HCT116 (cell line): ENCODE data around the gene SIPA1L3. TPM values are rescaled to one million over a fixed set of nuclear protein-coding genes. Genes with fewer than 3 reads are reported as not detected.

Experiments used
- ATAC-seq: fragments of 200-7000 bp; cut with Tn5 transposase; 2 replicates; pipeline ENCODE4 v1.9.1; 2020; ENCODE audit warnings: mild to moderate bottlenecking, moderate library complexity
- BruUV-seq: library from RNA; stranded (reverse); fragments of 400-500 nt; replicated peaks from 2 replicates; lab custom pipeline; 2021; lab: Mats Ljungman, UMichigan
- CTCF ChIA-PET: fragments of 300-600 bp; sonication (Branson Sonifier 250); formaldehyde crosslinking; loops from one replicate; lab custom pipeline; 2021; ENCODE audit warnings: antibody characterized with exemption; lab: Charles Lee
- POLR2A ChIA-PET: fragments of 300-600, 350-600 bp; sonication (Branson Sonifier 250); formaldehyde crosslinking; loops from one replicate; lab custom pipeline; 2021; ENCODE audit warnings: antibody characterized with exemption; lab: Charles Lee
- RAD21 ChIA-PET, 2 experiments: fragments of 300-600 bp; sonication (Branson Sonifier 250); formaldehyde crosslinking; loops; one replicate each; lab custom pipeline; 2023; ENCODE audit warnings: low total read pairs in 2 of 2; ENCODE audit not compliant: uncharacterized antibody in 2 of 2, unreplicated experiment in 2 of 2, low non-redundant PET in 1 of 2; lab: Charles Lee
- DNase-seq: peaks from one replicate; pipeline ENCODE4 v3.0.0-alpha.2; 2010; ENCODE audit warnings: low read depth, low spot score
- H2AFZ ChIP-seq: fragments of 200-600 bp; shearing (Covaris generic), sonication (generic); 2 replicates; pipeline ENCODE4 v1.6.1; 2017; ENCODE audit warnings: low read depth, mixed run types, mixed read lengths, antibody characterized with exemption, low read length; ENCODE audit not compliant: poor library complexity, severe bottlenecking
- H3K27ac ChIP-seq: 2 replicates; pipeline ENCODE4 v1.5.1; 2012; ENCODE audit warnings: low read depth, low read length
- H3K27me3 ChIP-seq: fragments of 200-600 bp; sonication (generic); 2 replicates; pipeline ENCODE4 v1.6.1; 2016; ENCODE audit warnings: mixed run types, low read length, mixed read lengths; ENCODE audit not compliant: insufficient read depth
- H3K36me3 ChIP-seq, 2 experiments: fragments of 200-500 bp in 1 of 2; fragments of 200-600 bp in 1 of 2; sonication (Bioruptor generic) in 1 of 2; sonication (generic) in 1 of 2; 2 replicates each; pipeline versions ENCODE4 v1.5.1 to v1.6.1; 2014 to 2016; ENCODE audit warnings: low read length in 2 of 2, inconsistent platforms in 1 of 2, mixed read lengths in 1 of 2, mixed run types in 1 of 2; ENCODE audit not compliant: insufficient read depth in 2 of 2, control insufficient read depth in 1 of 2
- H3K4me1 ChIP-seq, 2 experiments: fragments of 200-600 bp in 1 of 2; sonication (generic) in 1 of 2; 2 replicates each; pipeline versions ENCODE4 v1.5.1 to v1.6.1; 2012 to 2017; ENCODE audit warnings: low read length in 2 of 2, inconsistent platforms in 1 of 2, mild to moderate bottlenecking in 1 of 2, mixed read lengths in 1 of 2, mixed run types in 1 of 2, moderate library complexity in 1 of 2; ENCODE audit not compliant: insufficient read depth in 2 of 2, control insufficient read depth in 1 of 2
- H3K4me2 ChIP-seq: fragments of 200-600 bp; sonication (generic); 2 replicates; pipeline ENCODE4 v1.6.1; 2017; ENCODE audit warnings: mixed run types, low read length, mixed read lengths
- H3K4me3 ChIP-seq, 2 experiments: fragments of 200-600 bp in 1 of 2; sonication (generic) in 1 of 2; replicated peaks in 1 of 2; 2 replicates each; pipeline ENCODE4 v1.5.1; 2011 to 2016; ENCODE audit warnings: low read length in 2 of 2, control low read depth in 1 of 2, low read depth in 1 of 2, mild to moderate bottlenecking in 1 of 2, mixed read lengths in 1 of 2, mixed run types in 1 of 2
- H3K79me2 ChIP-seq: fragments of 200-600 bp; sonication (generic); 2 replicates; pipeline ENCODE4 v1.6.1; 2017; ENCODE audit warnings: mild to moderate bottlenecking, mixed run types, low read length, moderate library complexity, mixed read lengths; ENCODE audit not compliant: insufficient read depth
- H3K9ac ChIP-seq: fragments of 200-600 bp; sonication (generic); 2 replicates; pipeline ENCODE4 v1.6.1; 2016; ENCODE audit warnings: low read length, mixed read lengths
- H3K9me2 ChIP-seq: fragments of 200-600 bp; sonication (generic), shearing (Covaris generic); 2 replicates; pipeline ENCODE4 v1.6.1; 2017; ENCODE audit warnings: mixed run types, mild to moderate bottlenecking, moderate library complexity; ENCODE audit not compliant: insufficient read depth
- H3K9me3 ChIP-seq, 2 experiments: fragments of 200-500 bp in 1 of 2; fragments of 200-600 bp in 1 of 2; sonication (Bioruptor generic) in 1 of 2; sonication (generic) in 1 of 2; 2 replicates each; pipeline ENCODE4 v1.6.1; 2014 to 2017; ENCODE audit warnings: low read length in 2 of 2, mixed read lengths in 2 of 2, inconsistent platforms in 1 of 2, low read depth in 1 of 2, mild to moderate bottlenecking in 1 of 2, mixed run types in 1 of 2, moderate library complexity in 1 of 2; ENCODE audit not compliant: control insufficient read depth in 1 of 2, insufficient read depth in 1 of 2
- H4K20me1 ChIP-seq: fragments of 200-600 bp; sonication (generic), shearing (Covaris generic); 2 replicates; pipeline ENCODE4 v1.6.1; 2017; ENCODE audit warnings: mixed run types, mild to moderate bottlenecking, moderate library complexity; ENCODE audit not compliant: insufficient read depth
- ATF3 ChIP-seq: IDR thresholded peaks from 2 replicates; pipeline ENCODE4 v1.6.1; 2012
- CBX3 ChIP-seq: IDR thresholded peaks from 2 replicates; pipeline ENCODE4 v1.6.1; 2012; ENCODE audit warnings: low read depth
- CEBPB ChIP-seq: IDR thresholded peaks from 2 replicates; pipeline ENCODE4 v1.6.1; 2012; ENCODE audit warnings: low read depth
- CTCF ChIP-seq, 3 experiments: fragments of 200-600 bp in 1 of 3; sonication (generic) in 1 of 3; IDR thresholded peaks in 2 of 3; conservative IDR thresholded peaks in 1 of 3; 2 replicates each; pipeline ENCODE4 v1.5.1; 2012 to 2017; ENCODE audit warnings: low read depth in 2 of 3, low read length in 2 of 3, antibody characterized with exemption in 1 of 3, borderline replicate concordance in 1 of 3, control low read depth in 1 of 3, mild to moderate bottlenecking in 1 of 3, mixed read lengths in 1 of 3, mixed run types in 1 of 3, moderate library complexity in 1 of 3; ENCODE audit not compliant: insufficient read depth in 1 of 3
- POLR2A ChIP-seq: IDR thresholded peaks from 2 replicates; pipeline ENCODE4 v1.7.0; 2011; ENCODE audit warnings: borderline replicate concordance; ENCODE audit not compliant: insufficient read depth, insufficient read length; ENCODE audit errors: extremely low read depth
- RAD21 ChIP-seq: IDR thresholded peaks from 2 replicates; pipeline ENCODE4 v1.6.1; 2012; ENCODE audit warnings: low read depth, mild to moderate bottlenecking
- SRF ChIP-seq: IDR thresholded peaks from 2 replicates; pipeline ENCODE4 v1.6.1; 2012; ENCODE audit warnings: low read depth
- YY1 ChIP-seq: IDR thresholded peaks from 2 replicates; pipeline ENCODE4 v1.6.1; 2011; ENCODE audit warnings: low read length, low read depth, moderate library complexity, mild to moderate bottlenecking; ENCODE audit not compliant: insufficient replicate concordance; ENCODE audit errors: extremely low read depth
- intact Hi-C: fragments of 100-400 bp; cut with micrococcal nuclease; formaldehyde crosslinking; loops from 2 replicates; pipeline ENCODE4 v1.10.0; 2022
- total RNA-seq: library from RNA; stranded (reverse); gene quantifications from one replicate; pipeline ENCODE4 v1.2.1, GENCODE V29; 2021; ENCODE audit not compliant: unreplicated experiment
- TF ChIP-seq, protein P1 (sequence below): IDR thresholded peaks from 2 replicates; pipeline ENCODE4 v1.6.1; 2012; ENCODE audit warnings: low read depth

The SIPA1L3 gene
- total RNA-seq, 1 experiment from 2014 or later: 41.8 TPM

GRCh38 chr19:38163419-38164290 is 256.6 kb downstream of the SIPA1L3 start:
- H3K9me2 ChIP-seq: no peaks in the 10 kb centered on the region
- DNase-seq: no peak
- peaks cover 8 to 12% of the 10 kb centered on the region in 2 experiments; a peak in 2 of 4 replicates for H3K9me3 ChIP-seq
- ChIA-PET CTCF (no interaction called here), RAD21 (no interaction called here), POLR2A (no interaction called here)
- H3K4me2 ChIP-seq: no peak overlapping the region
- H3K27ac ChIP-seq: no peak overlapping the region
- no peak overlapping the region for H3K4me3 ChIP-seq
- ATAC-seq: no peak
- H3K4me1 ChIP-seq: no peaks in the 10 kb centered on the region
- TF ChIP-seq ATF3 (no peak), CTCF (IDR thresholded peaks at IDR 0.05 in 2 of 3, conservative IDR thresholded peaks at IDR 0.05 in 1 of 3; ENCODE audit: borderline replicate concordance in 1 of 3, insufficient read depth in 1 of 3, low read depth in 2 of 3, low read length in 2 of 3) (no peak), CBX3 (no peak)
- peaks cover 3 to 16% of the 10 kb centered on the region in 2 experiments; a peak in 3 of 4 replicates for H3K36me3 ChIP-seq
- H3K79me2 ChIP-seq: no peaks in the 10 kb centered on the region
- H3K27me3 ChIP-seq: no peaks in the 10 kb centered on the region
- intact Hi-C loops: no loop called here
- H4K20me1 ChIP-seq: no peaks in the 10 kb centered on the region
- BruUV-seq: no TSS peak
- H3K9ac ChIP-seq: no peak overlapping the region
- no peak overlapping the region for H2AFZ ChIP-seq

- H4K20me1 ChIP-seq: no peaks in the 10 kb centered on the region
- intact Hi-C loops: no loop called here
- H3K79me2 ChIP-seq: no peaks in the 10 kb centered on the region
- H3K27me3 ChIP-seq: no peaks in the 10 kb centered on the region
- POLR2A ChIA-PET: no interaction called here
- no peak for ATAC-seq
- H3K9ac ChIP-seq: no peak overlapping the region
- DNase-seq: no peak
- H3K9me3 ChIP-seq: peaks cover 8 to 12% of the 10 kb centered on the region in 2 experiments; a peak in 2 of 4 replicates
- no peak overlapping the region for H3K4me2 ChIP-seq
- no TSS peak for BruUV-seq
- H3K27ac ChIP-seq: no peak overlapping the region
- H3K4me3 ChIP-seq: no peak overlapping the region
- RAD21 ChIA-PET: no interaction called here
- peaks cover 3 to 19% of the 10 kb centered on the region in 2 experiments; a peak in 3 of 4 replicates for H3K36me3 ChIP-seq
- no peaks in the 10 kb centered on the region for H3K9me2 ChIP-seq
- CTCF ChIA-PET: no interaction called here
- no peak overlapping the region for H2AFZ ChIP-seq
- H3K4me1 ChIP-seq: no peaks in the 10 kb centered on the region
- no peak for TF ChIP-seq SRF
- no peak for TF ChIP-seq POLR2A
- TF ChIP-seq CTCF (IDR thresholded peaks at IDR 0.05 in 2 of 3, conservative IDR thresholded peaks at IDR 0.05 in 1 of 3; ENCODE audit: borderline replicate concordance in 1 of 3, insufficient read depth in 1 of 3, low read depth in 2 of 3, low read length in 2 of 3): no peak
- TF ChIP-seq CEBPB: no peak
- no peak for TF ChIP-seq RAD21
- TF ChIP-seq, protein P1, sequence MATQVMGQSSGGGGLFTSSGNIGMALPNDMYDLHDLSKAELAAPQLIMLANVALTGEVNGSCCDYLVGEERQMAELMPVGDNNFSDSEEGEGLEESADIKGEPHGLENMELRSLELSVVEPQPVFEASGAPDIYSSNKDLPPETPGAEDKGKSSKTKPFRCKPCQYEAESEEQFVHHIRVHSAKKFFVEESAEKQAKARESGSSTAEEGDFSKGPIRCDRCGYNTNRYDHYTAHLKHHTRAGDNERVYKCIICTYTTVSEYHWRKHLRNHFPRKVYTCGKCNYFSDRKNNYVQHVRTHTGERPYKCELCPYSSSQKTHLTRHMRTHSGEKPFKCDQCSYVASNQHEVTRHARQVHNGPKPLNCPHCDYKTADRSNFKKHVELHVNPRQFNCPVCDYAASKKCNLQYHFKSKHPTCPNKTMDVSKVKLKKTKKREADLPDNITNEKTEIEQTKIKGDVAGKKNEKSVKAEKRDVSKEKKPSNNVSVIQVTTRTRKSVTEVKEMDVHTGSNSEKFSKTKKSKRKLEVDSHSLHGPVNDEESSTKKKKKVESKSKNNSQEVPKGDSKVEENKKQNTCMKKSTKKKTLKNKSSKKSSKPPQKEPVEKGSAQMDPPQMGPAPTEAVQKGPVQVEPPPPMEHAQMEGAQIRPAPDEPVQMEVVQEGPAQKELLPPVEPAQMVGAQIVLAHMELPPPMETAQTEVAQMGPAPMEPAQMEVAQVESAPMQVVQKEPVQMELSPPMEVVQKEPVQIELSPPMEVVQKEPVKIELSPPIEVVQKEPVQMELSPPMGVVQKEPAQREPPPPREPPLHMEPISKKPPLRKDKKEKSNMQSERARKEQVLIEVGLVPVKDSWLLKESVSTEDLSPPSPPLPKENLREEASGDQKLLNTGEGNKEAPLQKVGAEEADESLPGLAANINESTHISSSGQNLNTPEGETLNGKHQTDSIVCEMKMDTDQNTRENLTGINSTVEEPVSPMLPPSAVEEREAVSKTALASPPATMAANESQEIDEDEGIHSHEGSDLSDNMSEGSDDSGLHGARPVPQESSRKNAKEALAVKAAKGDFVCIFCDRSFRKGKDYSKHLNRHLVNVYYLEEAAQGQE: no peak
- TF ChIP-seq YY1: no peak
These were observed 257.5 kb downstream of the SIPA1L3 start for GRCh38 chr19:38164526-38164925.
